Measurements from ENCODE around the gene RBM20. TPM values are rescaled to one million over a fixed set of nuclear protein-coding genes. Genes with fewer than 3 reads are reported as not detected.

Gene RBM20
- total and polyA plus RNA-seq, 2 of the 13 experiments (the other 11 are each of a cell fraction or from before 2014, with no cell fraction given) = 0.02 to 0.22 TPM

DNA sequence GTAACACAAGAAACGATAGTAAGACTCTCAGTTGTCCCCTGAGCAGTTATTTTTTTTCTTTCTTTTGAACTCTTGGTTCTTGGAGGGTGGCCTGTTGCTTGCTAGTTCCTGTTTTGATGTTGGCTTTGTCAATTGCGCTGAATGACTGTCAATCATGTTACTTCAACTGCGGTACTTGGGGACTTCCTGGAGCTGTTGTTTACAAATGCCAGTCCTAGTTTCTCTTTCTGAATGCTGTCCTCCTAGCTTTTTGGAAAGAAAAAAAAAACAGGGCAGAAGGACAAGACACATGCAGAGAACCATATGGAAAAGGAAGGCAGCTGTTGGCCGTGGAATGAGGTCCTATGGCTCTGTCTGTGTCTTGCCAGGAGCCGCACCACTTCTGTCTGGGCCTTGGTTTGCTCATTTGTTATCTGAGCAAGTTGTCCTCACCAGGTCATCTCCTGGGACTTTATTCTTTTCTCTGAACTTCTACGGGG, 220.6 kb downstream of the RBM20 start:
- ATAC-seq (0 out of 3 replicates have a peak, but pooled peaks have one; percentile 21), DNase-seq (ENCODE audit: low spot score) (no peak), FAIRE-seq (no peak)
- POLR2A ChIA-PET = interaction anchor here (0.9 to 1.3 kb wide), 2 partner anchors 19 to 29 kb away, joined by 4 read pairs; no protein-coding TSS in a partner anchor
- CTCF ChIA-PET (ENCODE audit: low intra/inter-chr PET ratio, low total read pairs) = no interaction called here
- peaks cover 60% of the 10 kb centered on the region for H3K4me1 ChIP-seq (ENCODE audit: insufficient read depth, low read length)
- H3K4me2 ChIP-seq (ENCODE audit: low read depth, low read length) = peak overlapping the region; percentile 69
- no peaks in the 10 kb centered on the region for H3K9me3 ChIP-seq (ENCODE audit: low read length)
- no peaks in the 10 kb centered on the region for H3K79me2 ChIP-seq (ENCODE audit: insufficient read depth, low read length)
- no peaks in the 10 kb centered on the region for H3K36me3 ChIP-seq (replicated peaks in 1 of 2; ENCODE audit: control insufficient read depth in 1 of 2, insufficient read depth in 2 of 2, low read length in 2 of 2)
- no peaks in the 10 kb centered on the region for H4K20me1 ChIP-seq (ENCODE audit: insufficient read depth, low read length)
- H2AFZ ChIP-seq (ENCODE audit: low read length) = peak overlapping the region; percentile 89
- H3K9ac ChIP-seq (ENCODE audit: insufficient read depth, low read depth, low read length) = peak overlapping the region; percentile 48
- peak overlapping the region; percentile 44 to 55 (median 54) for H3K4me3 ChIP-seq (replicated peaks in 1 of 3; ENCODE audit: insufficient read depth in 1 of 3, low read depth in 2 of 3, low read length in 3 of 3)
- H3K27me3 ChIP-seq (ENCODE audit: control insufficient read depth in 1 of 2, insufficient read depth in 2 of 2, low read length in 2 of 2) = no peaks in the 10 kb centered on the region
- no TSS peak for BruUV-seq (replicated peaks)
- no peak overlapping the region for H3K27ac ChIP-seq (ENCODE audit: extremely low read length, insufficient read depth, low read length)
- WGBS (ENCODE audit: low lambda C conversion rate) = 7% methylated on average over 6 of the region's 6 CpGs
- intact Hi-C loops (cut with micrococcal nuclease; ENCODE audit: unreplicated experiment) = no loop called here
- in situ Hi-C loops (cut with HindIII; ENCODE audit: extremely low pct_ligation_motif_present, low pct_unique_long_range_greater_than_20kb) = no loop called here
- no peak for TF ChIP-seq FOXA1 (IDR thresholded peaks at IDR 0.05)
- peak; percentile 78 for TF ChIP-seq FOXA1 (CRISPR knock-in tag; IDR thresholded peaks at IDR 0.05)
- TF ChIP-seq FOXP1 (IDR thresholded peaks at IDR 0.05) = no peak
- 0 out of 2 replicates have a peak, but pooled peaks have one; percentile 18 for TF ChIP-seq FOXP1 (CRISPR knock-in tag; IDR thresholded peaks at IDR 0.05)
- TF ChIP-seq, protein P1, sequence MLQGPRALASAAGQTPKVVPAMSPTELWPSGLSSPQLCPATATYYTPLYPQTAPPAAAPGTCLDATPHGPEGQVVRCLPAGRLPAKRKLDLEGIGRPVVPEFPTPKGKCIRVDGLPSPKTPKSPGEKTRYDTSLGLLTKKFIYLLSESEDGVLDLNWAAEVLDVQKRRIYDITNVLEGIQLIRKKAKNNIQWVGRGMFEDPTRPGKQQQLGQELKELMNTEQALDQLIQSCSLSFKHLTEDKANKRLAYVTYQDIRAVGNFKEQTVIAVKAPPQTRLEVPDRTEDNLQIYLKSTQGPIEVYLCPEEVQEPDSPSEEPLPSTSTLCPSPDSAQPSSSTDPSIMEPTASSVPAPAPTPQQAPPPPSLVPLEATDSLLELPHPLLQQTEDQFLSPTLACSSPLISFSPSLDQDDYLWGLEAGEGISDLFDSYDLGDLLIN (CRISPR knock-in tag; IDR thresholded peaks at IDR 0.05; ENCODE audit: borderline replicate concordance) = no peak
- TF ChIP-seq, protein P2, sequence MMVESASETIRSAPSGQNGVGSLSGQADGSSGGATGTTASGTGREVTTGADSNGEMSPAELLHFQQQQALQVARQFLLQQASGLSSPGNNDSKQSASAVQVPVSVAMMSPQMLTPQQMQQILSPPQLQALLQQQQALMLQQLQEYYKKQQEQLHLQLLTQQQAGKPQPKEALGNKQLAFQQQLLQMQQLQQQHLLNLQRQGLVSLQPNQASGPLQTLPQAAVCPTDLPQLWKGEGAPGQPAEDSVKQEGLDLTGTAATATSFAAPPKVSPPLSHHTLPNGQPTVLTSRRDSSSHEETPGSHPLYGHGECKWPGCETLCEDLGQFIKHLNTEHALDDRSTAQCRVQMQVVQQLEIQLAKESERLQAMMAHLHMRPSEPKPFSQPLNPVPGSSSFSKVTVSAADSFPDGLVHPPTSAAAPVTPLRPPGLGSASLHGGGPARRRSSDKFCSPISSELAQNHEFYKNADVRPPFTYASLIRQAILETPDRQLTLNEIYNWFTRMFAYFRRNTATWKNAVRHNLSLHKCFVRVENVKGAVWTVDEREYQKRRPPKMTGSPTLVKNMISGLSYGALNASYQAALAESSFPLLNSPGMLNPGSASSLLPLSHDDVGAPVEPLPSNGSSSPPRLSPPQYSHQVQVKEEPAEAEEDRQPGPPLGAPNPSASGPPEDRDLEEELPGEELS (CRISPR knock-in tag; IDR thresholded peaks at IDR 0.05) = 0 out of 2 replicates have a peak, but pooled peaks have one; percentile 18
- TF ChIP-seq RARA (CRISPR knock-in tag; IDR thresholded peaks at IDR 0.05) = peak; percentile 21; the same call in 1 of the 2 replicates
- no peak for TF ChIP-seq RCOR2 (CRISPR knock-in tag; IDR thresholded peaks at IDR 0.05)
- TF ChIP-seq, protein P3, sequence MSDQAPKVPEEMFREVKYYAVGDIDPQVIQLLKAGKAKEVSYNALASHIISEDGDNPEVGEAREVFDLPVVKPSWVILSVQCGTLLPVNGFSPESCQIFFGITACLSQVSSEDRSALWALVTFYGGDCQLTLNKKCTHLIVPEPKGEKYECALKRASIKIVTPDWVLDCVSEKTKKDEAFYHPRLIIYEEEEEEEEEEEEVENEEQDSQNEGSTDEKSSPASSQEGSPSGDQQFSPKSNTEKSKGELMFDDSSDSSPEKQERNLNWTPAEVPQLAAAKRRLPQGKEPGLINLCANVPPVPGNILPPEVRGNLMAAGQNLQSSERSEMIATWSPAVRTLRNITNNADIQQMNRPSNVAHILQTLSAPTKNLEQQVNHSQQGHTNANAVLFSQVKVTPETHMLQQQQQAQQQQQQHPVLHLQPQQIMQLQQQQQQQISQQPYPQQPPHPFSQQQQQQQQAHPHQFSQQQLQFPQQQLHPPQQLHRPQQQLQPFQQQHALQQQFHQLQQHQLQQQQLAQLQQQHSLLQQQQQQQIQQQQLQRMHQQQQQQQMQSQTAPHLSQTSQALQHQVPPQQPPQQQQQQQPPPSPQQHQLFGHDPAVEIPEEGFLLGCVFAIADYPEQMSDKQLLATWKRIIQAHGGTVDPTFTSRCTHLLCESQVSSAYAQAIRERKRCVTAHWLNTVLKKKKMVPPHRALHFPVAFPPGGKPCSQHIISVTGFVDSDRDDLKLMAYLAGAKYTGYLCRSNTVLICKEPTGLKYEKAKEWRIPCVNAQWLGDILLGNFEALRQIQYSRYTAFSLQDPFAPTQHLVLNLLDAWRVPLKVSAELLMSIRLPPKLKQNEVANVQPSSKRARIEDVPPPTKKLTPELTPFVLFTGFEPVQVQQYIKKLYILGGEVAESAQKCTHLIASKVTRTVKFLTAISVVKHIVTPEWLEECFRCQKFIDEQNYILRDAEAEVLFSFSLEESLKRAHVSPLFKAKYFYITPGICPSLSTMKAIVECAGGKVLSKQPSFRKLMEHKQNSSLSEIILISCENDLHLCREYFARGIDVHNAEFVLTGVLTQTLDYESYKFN (CRISPR knock-in tag; conservative IDR thresholded peaks at IDR 0.05) = 0 out of 2 replicates have a peak, but pooled peaks have one; percentile 9
- TF ChIP-seq ZFX (CRISPR knock-in tag; IDR thresholded peaks at IDR 0.05; ENCODE audit: low read depth) = 0 out of 2 replicates have a peak, but pooled peaks have one; percentile 30
- peak; percentile 74 for TF ChIP-seq FOXA3 (CRISPR knock-in tag; IDR thresholded peaks at IDR 0.05)
- TF ChIP-seq MEIS2 (CRISPR knock-in tag; IDR thresholded peaks at IDR 0.05) = peak; percentile 71; the same call in 1 of the 2 replicates
- 0 out of 2 replicates have a peak, but pooled peaks have one; percentile 19 for TF ChIP-seq YEATS4 (CRISPR knock-in tag; IDR thresholded peaks at IDR 0.05; ENCODE audit: borderline replicate concordance)
- peak; percentile 55; the same call in 1 of the 2 replicates for TF ChIP-seq FOXK2 (IDR thresholded peaks at IDR 0.05)
- TF ChIP-seq NFYB (CRISPR knock-in tag; IDR thresholded peaks at IDR 0.05) = peak; percentile 41; the same call in 1 of the 2 replicates
- TF ChIP-seq, protein P4, sequence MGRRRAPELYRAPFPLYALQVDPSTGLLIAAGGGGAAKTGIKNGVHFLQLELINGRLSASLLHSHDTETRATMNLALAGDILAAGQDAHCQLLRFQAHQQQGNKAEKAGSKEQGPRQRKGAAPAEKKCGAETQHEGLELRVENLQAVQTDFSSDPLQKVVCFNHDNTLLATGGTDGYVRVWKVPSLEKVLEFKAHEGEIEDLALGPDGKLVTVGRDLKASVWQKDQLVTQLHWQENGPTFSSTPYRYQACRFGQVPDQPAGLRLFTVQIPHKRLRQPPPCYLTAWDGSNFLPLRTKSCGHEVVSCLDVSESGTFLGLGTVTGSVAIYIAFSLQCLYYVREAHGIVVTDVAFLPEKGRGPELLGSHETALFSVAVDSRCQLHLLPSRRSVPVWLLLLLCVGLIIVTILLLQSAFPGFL (CRISPR knock-in tag; IDR thresholded peaks at IDR 0.05) = no peak
- peak; percentile 71 for TF ChIP-seq ELF3 (CRISPR knock-in tag; IDR thresholded peaks at IDR 0.05)
- TF ChIP-seq KAT8 (CRISPR knock-in tag; IDR thresholded peaks at IDR 0.05) = peak; percentile 49
- TF ChIP-seq FOXK1 (CRISPR knock-in tag; IDR thresholded peaks at IDR 0.05; ENCODE audit: borderline replicate concordance, low read depth) = peak; percentile 64; the same call in 1 of the 2 replicates
